ENCODE measurements around the gene COL27A1.
A peak's percentile ranks its signal among the peaks of the same experiment; 100 is the strongest.

Gene COL27A1

GRCh38 chr9:114275246-114276004, 120.1 kb downstream of the COL27A1 start:
- DNase-seq: peak; percentile 27

GRCh38 chr9:114276908-114277821, 121.8 kb downstream of the COL27A1 start:
- peak; percentile 56 for DNase-seq

GRCh38 chr9:114278356-114278755, 123.0 kb downstream of the COL27A1 start:
- DNase-seq: peak; percentile 9

GRCh38 chr9:114278881-114279570, 123.7 kb downstream of the COL27A1 start:
- DNase-seq: peak; percentile 20

- peak; percentile 12 for DNase-seq
Measured at GRCh38 chr9:114279693-114280092, 124.4 kb downstream of the COL27A1 start.

- DNase-seq: peak; percentile 84
Measured at GRCh38 chr9:114280636-114281472, 125.5 kb downstream of the COL27A1 start.

- peak; percentile 85 for DNase-seq
Measured at GRCh38 chr9:114281473-114282103, 126.3 kb downstream of the COL27A1 start.

- DNase-seq: no peak
Measured at GRCh38 chr9:114282104-114282485, 126.8 kb downstream of the COL27A1 start.

- peak; percentile 27 for DNase-seq
Measured at GRCh38 chr9:114282507-114282906, 127.2 kb downstream of the COL27A1 start.

- peak; percentile 64 for DNase-seq
Measured at GRCh38 chr9:114282926-114283325, 127.6 kb downstream of the COL27A1 start.

- peak; percentile 26 for DNase-seq
Measured at GRCh38 chr9:114283551-114284111, 128.3 kb downstream of the COL27A1 start.

GRCh38 chr9:114284316-114285060, 129.2 kb downstream of the COL27A1 start:
- no peak for DNase-seq

- DNase-seq: peak; percentile 89
Measured at GRCh38 chr9:114285166-114285867, 130.0 kb downstream of the COL27A1 start.

- peak; percentile 13 for DNase-seq
Measured at GRCh38 chr9:114286146-114286679, 130.9 kb downstream of the COL27A1 start.

GRCh38 chr9:114287001-114287762, 131.8 kb downstream of the COL27A1 start:
- DNase-seq: peak; percentile 36

GRCh38 chr9:114287763-114288192, 132.4 kb downstream of the COL27A1 start:
- DNase-seq: no peak

- DNase-seq: peak; percentile 36
Measured at GRCh38 chr9:114288193-114289091, 133.1 kb downstream of the COL27A1 start.

- peak; percentile 21 for DNase-seq
Measured at GRCh38 chr9:114289106-114289505, 133.8 kb downstream of the COL27A1 start.

Measured in femur (tissue), 1 donor.